ENCODE measurements around the gene CREM.

Gene CREM

GRCh38 chr10:35226507-35226906, 99.9 kb downstream of the CREM start:
- Mint-ChIP-seq H3K9me3 (peaks cover 4% of the 10 kb centered on the region in 2 donors), H3K27ac (no peak overlapping the region), H3K36me3 (no peaks in the 10 kb centered on the region), H3K4me1 (no peaks in the 10 kb centered on the region), H3K4me3 (no peak overlapping the region), H3K27me3 (peaks cover 0 to 7% of the 10 kb centered on the region in 2 donors)
- DNase-seq (no peak), ATAC-seq (replicated peaks) (no peak)

- Mint-ChIP-seq H3K36me3 (no peaks in the 10 kb centered on the region), H3K4me3 (no peak overlapping the region), H3K4me1 (no peaks in the 10 kb centered on the region), H3K27ac (no peak overlapping the region), H3K27me3 (peaks cover 0 to 5% of the 10 kb centered on the region in 2 donors), H3K9me3 (peaks cover 4% of the 10 kb centered on the region in 2 donors)
- DNase-seq (no peak), ATAC-seq (replicated peaks) (no peak)
These were observed 101.4 kb downstream of the CREM start for GRCh38 chr10:35228058-35228457.

GRCh38 chr10:35231646-35232045, 105.0 kb downstream of the CREM start:
- no peaks in the 10 kb centered on the region for H3K9me3 Mint-ChIP-seq
- no peak for ATAC-seq (replicated peaks)

GRCh38 chr10:35232527-35232926, 105.9 kb downstream of the CREM start:
- H3K36me3 Mint-ChIP-seq = no peaks in the 10 kb centered on the region
- DNase-seq = no peak
- H3K27ac Mint-ChIP-seq = no peak overlapping the region
- no peaks in the 10 kb centered on the region for H3K27me3 Mint-ChIP-seq
- ATAC-seq (replicated peaks) = no peak
- no peak overlapping the region for H3K4me3 Mint-ChIP-seq
- no peaks in the 10 kb centered on the region for H3K4me1 Mint-ChIP-seq
- no peaks in the 10 kb centered on the region for H3K9me3 Mint-ChIP-seq

More at GRCh38 chr10:35231646-35232045, 105.0 kb downstream of the CREM start:
- Mint-ChIP-seq H3K27ac (no peak overlapping the region), H3K4me1 (no peaks in the 10 kb centered on the region), H3K27me3 (no peaks in the 10 kb centered on the region), H3K36me3 (no peaks in the 10 kb centered on the region), H3K4me3 (no peak overlapping the region)
- DNase-seq = no peak

DNA sequence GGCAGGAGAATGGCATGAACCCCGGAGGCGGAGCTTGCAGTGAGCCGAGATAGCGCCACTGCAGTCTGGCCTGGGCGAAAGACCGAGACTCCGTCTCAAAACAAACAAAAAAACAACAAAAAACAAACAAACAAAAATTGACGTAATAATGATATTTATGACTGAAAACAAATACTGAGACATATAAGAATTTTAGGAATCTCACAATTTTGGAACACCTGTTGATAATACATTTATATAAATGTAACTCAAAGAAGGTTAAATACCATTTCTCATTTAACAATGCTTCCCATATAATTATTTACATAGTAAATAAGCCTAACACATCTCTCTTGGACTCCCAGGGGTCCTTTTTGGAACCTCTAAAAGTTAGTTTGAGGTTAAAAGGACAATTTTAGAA, 107.4 kb downstream of the CREM start:
- Mint-ChIP-seq H3K36me3 (no peaks in the 10 kb centered on the region), H3K27me3 (peaks cover 0 to 3% of the 10 kb centered on the region in 2 donors), H3K4me3 (no peak overlapping the region), H3K4me1 (no peaks in the 10 kb centered on the region), H3K27ac (no peak overlapping the region), H3K9me3 (no peaks in the 10 kb centered on the region)
- DNase-seq (no peak), ATAC-seq (replicated peaks) (no peak)

- Mint-ChIP-seq H3K9me3 (no peaks in the 10 kb centered on the region), H3K27ac (no peak overlapping the region), H3K4me1 (no peaks in the 10 kb centered on the region), H3K4me3 (no peak overlapping the region), H3K36me3 (no peaks in the 10 kb centered on the region), H3K27me3 (peaks cover 0 to 5% of the 10 kb centered on the region in 2 donors)
- DNase-seq (no peak), ATAC-seq (replicated peaks) (no peak)
These were observed 110.1 kb downstream of the CREM start for GRCh38 chr10:35236739-35237138.

- Mint-ChIP-seq H3K27ac (no peak overlapping the region), H3K4me1 (no peaks in the 10 kb centered on the region), H3K27me3 (peaks cover 0 to 5% of the 10 kb centered on the region in 2 donors), H3K9me3 (no peaks in the 10 kb centered on the region), H3K4me3 (no peak overlapping the region), H3K36me3 (no peaks in the 10 kb centered on the region)
- DNase-seq (no peak), ATAC-seq (replicated peaks) (no peak)
These were observed 111.3 kb downstream of the CREM start for GRCh38 chr10:35237766-35238512.

- H3K27ac Mint-ChIP-seq = no peak overlapping the region
- no peaks in the 10 kb centered on the region for H3K36me3 Mint-ChIP-seq
- no peaks in the 10 kb centered on the region for H3K9me3 Mint-ChIP-seq
- H3K4me1 Mint-ChIP-seq = no peaks in the 10 kb centered on the region
- peaks cover 0 to 11% of the 10 kb centered on the region in 2 donors for H3K27me3 Mint-ChIP-seq
- DNase-seq (no peak), ATAC-seq (replicated peaks) (no peak)
- no peak overlapping the region for H3K4me3 Mint-ChIP-seq
These were observed 117.9 kb downstream of the CREM start for GRCh38 chr10:35244549-35244948.

- ATAC-seq (replicated peaks) (no peak), DNase-seq (no peak)
- H3K4me3 Mint-ChIP-seq = no peak overlapping the region
- no peaks in the 10 kb centered on the region for H3K9me3 Mint-ChIP-seq
- no peak overlapping the region for H3K27ac Mint-ChIP-seq
- H3K4me1 Mint-ChIP-seq = no peaks in the 10 kb centered on the region
- H3K36me3 Mint-ChIP-seq = no peaks in the 10 kb centered on the region
- peaks cover 0 to 11% of the 10 kb centered on the region in 2 donors for H3K27me3 Mint-ChIP-seq
These were observed 120.2 kb downstream of the CREM start for GRCh38 chr10:35246770-35247343.

GRCh38 chr10:35251373-35252100, 124.9 kb downstream of the CREM start:
- no peaks in the 10 kb centered on the region for H3K4me1 Mint-ChIP-seq
- H3K36me3 Mint-ChIP-seq = no peaks in the 10 kb centered on the region
- ATAC-seq (replicated peaks) (no peak), DNase-seq (no peak)
- H3K27me3 Mint-ChIP-seq = no peaks in the 10 kb centered on the region
- H3K4me3 Mint-ChIP-seq = no peak overlapping the region
- peaks cover 1 to 5% of the 10 kb centered on the region in 2 donors for H3K9me3 Mint-ChIP-seq
- no peak overlapping the region for H3K27ac Mint-ChIP-seq

DNA sequence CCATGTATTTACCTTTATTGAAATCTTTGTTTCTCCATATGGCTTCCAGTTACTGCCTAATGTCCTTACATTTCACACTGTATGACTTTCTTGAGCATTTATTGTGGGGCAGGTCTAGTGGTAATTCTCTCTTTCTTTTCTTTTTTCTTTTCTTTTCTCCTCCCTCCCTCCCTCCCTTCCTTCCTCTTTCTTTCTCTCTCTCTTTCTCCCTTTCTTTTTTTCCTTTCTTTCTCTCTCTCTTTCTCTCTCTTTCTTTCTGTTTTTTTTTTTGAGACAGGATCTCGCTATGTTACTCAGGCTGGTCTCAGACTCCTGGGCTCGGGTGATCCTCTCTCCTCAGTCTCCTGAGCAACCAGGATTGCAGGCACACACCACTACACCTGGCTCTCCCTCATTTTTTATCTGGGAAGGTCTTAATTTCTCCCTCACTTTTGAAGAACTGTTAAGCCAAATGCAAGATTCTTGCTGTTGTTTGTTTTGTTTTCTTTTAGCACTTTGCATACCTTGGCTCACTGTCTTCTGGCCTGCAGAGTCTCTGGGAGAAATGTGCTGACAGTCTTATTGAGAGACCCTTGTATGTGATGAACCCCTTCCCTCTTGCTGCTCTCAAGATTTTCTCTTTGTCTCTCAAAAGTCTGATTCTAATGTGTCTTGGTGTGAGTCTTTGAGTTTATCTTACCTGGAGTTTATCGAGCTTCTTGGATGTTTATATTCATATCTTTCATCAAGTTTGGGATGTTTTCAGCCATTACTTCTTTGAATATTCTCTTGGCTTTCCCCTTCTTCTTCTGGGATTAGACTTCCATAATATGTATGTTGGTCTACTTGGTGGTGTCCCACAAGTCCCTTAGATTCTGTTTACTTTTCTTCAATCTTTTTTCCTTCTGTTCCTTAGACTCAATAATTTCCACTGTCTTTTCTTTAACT, 130.7 kb downstream of the CREM start:
- Mint-ChIP-seq H3K27ac (no peak overlapping the region), H3K4me3 (no peak overlapping the region), H3K4me1 (no peaks in the 10 kb centered on the region), H3K9me3 (peaks cover 14 to 16% of the 10 kb centered on the region in 2 donors), H3K36me3 (peaks cover 0 to 2% of the 10 kb centered on the region in 2 donors), H3K27me3 (peaks cover 0 to 3% of the 10 kb centered on the region in 2 donors)
- DNase-seq (no peak), ATAC-seq (replicated peaks) (no peak)

- Mint-ChIP-seq H3K4me1 (no peaks in the 10 kb centered on the region), H3K36me3 (peaks cover 0 to 2% of the 10 kb centered on the region in 2 donors), H3K27me3 (peaks cover 0 to 3% of the 10 kb centered on the region in 2 donors), H3K27ac (no peak overlapping the region), H3K4me3 (no peak overlapping the region), H3K9me3 (peaks cover 15 to 16% of the 10 kb centered on the region in 2 donors)
- no peak for DNase-seq
- no peak for ATAC-seq (replicated peaks)
These were observed 133.2 kb downstream of the CREM start for GRCh38 chr10:35259769-35260397.

DNA sequence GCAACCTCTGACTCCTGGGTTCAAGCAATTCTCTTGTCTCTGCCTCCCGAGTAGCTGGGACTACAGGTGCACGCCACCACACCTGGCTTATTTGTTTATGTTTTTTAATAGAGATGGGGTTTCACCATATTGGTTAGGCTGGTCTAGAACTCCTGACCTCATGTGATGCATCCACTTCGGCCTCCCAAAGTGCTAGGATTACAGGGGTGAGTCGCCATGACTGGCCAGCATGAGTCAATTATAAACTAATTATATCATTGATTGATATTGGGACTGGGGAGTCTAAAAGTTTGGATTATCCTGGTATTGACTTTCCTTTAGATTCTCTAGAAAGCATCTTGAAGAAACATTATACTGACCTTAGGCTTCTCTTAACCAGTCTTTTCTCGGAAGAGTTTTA, 135.8 kb downstream of the CREM start:
- H3K4me1 Mint-ChIP-seq = no peaks in the 10 kb centered on the region
- no peak overlapping the region for H3K27ac Mint-ChIP-seq
- ATAC-seq (replicated peaks) = no peak
- peaks cover 0 to 3% of the 10 kb centered on the region in 2 donors for H3K27me3 Mint-ChIP-seq
- no peak overlapping the region for H3K4me3 Mint-ChIP-seq
- no peak for DNase-seq
- H3K36me3 Mint-ChIP-seq = peaks cover 0 to 2% of the 10 kb centered on the region in 2 donors
- peaks cover 5 to 10% of the 10 kb centered on the region in 2 donors for H3K9me3 Mint-ChIP-seq
